Central memory CD8-positive, alpha-beta T cell (primary cell): Measurements from ENCODE around the gene HOXA11.
A peak's percentile ranks its signal among the peaks of the same experiment; 100 is the strongest.

Experiments used
- ATAC-seq: fragments of 150-1000 bp; cut with Tn5 transposase; replicated peaks from 2 replicates; pipeline ENCODE4 v1.10.0; 2022; ENCODE audit warnings: mild to moderate bottlenecking, moderate FRiP score, moderate number of reproducible peaks; ENCODE audit not compliant: poor library complexity, severe bottlenecking; ENCODE audit errors: extremely low read depth
- DNase-seq, 2 donors: peaks; one replicate each; pipeline ENCODE4 v3.0.0; 2021; ENCODE audit warnings: low spot score in 2 of 2
- H3K27ac Mint-ChIP-seq: one replicate; pipeline ENCODE4 v1.8.0; 2022; ENCODE audit warnings: low read depth, mild to moderate bottlenecking, moderate library complexity, mixed read lengths
- H3K27me3 Mint-ChIP-seq: one replicate; pipeline ENCODE4 v1.8.0; 2022; ENCODE audit warnings: mixed read lengths
- H3K36me3 Mint-ChIP-seq: one replicate; pipeline ENCODE4 v1.8.0; 2022; ENCODE audit warnings: mild to moderate bottlenecking, moderate library complexity, mixed read lengths; ENCODE audit not compliant: insufficient read depth
- H3K4me1 Mint-ChIP-seq: one replicate; pipeline ENCODE4 v1.8.0; 2022; ENCODE audit warnings: mixed read lengths
- H3K4me3 Mint-ChIP-seq: one replicate; pipeline ENCODE4 v1.8.0; 2022; ENCODE audit warnings: mild to moderate bottlenecking, moderate library complexity, mixed read lengths
- H3K9me3 Mint-ChIP-seq: one replicate; pipeline ENCODE4 v1.8.0; 2022; ENCODE audit warnings: mixed read lengths

The HOXA11 gene

GRCh38 chr7:27185854-27186667 is 1.0 kb upstream of the HOXA11 start:
- H3K27ac Mint-ChIP-seq = peak overlapping the region; percentile 79
- H3K9me3 Mint-ChIP-seq = no peaks in the 10 kb centered on the region
- DNase-seq (no peak), ATAC-seq (no peak)
- peaks cover 94% of the 10 kb centered on the region for H3K27me3 Mint-ChIP-seq
- peaks cover 49% of the 10 kb centered on the region for H3K4me1 Mint-ChIP-seq
- H3K36me3 Mint-ChIP-seq = peaks cover 26% of the 10 kb centered on the region
- peak overlapping the region; percentile 71 for H3K4me3 Mint-ChIP-seq

GRCh38 chr7:27184337-27185012 is 557 bp downstream of the HOXA11 start:
- DNase-seq (no peak), ATAC-seq (no peak)
- Mint-ChIP-seq H3K36me3 (peaks cover 26% of the 10 kb centered on the region), H3K4me1 (peaks cover 55% of the 10 kb centered on the region), H3K27me3 (peaks cover 94% of the 10 kb centered on the region), H3K27ac (peak overlapping the region; percentile 59), H3K4me3 (peak overlapping the region; percentile 71), H3K9me3 (no peaks in the 10 kb centered on the region)

DNA sequence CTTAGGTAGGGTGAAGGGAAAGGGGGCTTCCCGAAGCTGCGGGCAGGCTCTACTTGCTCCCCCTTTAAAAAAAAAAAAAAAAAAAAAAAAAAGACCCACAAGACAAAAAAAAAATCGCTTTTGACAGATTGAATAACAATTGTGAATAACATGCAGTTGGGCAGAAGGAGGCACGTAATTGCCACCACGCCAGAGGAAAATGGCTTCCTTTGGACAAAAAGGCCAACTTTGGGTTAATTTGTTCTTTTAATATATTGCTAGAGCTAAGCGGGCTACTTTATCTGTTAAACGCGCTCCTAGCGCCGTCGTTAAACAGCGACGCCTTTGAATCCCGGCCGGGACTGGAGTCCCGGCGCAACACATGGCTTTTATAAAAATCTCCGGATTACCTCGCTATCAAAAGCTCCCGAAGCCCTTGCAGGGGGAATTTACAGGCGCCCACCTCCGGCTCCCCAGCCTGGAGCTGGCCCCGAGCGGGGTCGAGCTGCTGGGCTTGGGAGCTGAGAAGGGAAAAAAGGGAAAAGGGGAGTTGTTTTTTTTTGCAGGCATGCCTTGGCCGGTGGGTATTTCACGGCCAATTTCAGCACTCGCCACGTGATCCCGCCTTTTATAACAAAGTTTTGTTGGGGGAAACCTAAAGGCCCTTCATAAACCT is 1.2 kb downstream of the HOXA11 start:
- Mint-ChIP-seq H3K27me3 (peaks cover 94% of the 10 kb centered on the region), H3K9me3 (no peaks in the 10 kb centered on the region), H3K4me1 (peaks cover 49% of the 10 kb centered on the region), H3K27ac (no peak overlapping the region), H3K36me3 (peaks cover 27% of the 10 kb centered on the region), H3K4me3 (peak overlapping the region; percentile 71)
- DNase-seq (no peak), ATAC-seq (no peak)

DNA sequence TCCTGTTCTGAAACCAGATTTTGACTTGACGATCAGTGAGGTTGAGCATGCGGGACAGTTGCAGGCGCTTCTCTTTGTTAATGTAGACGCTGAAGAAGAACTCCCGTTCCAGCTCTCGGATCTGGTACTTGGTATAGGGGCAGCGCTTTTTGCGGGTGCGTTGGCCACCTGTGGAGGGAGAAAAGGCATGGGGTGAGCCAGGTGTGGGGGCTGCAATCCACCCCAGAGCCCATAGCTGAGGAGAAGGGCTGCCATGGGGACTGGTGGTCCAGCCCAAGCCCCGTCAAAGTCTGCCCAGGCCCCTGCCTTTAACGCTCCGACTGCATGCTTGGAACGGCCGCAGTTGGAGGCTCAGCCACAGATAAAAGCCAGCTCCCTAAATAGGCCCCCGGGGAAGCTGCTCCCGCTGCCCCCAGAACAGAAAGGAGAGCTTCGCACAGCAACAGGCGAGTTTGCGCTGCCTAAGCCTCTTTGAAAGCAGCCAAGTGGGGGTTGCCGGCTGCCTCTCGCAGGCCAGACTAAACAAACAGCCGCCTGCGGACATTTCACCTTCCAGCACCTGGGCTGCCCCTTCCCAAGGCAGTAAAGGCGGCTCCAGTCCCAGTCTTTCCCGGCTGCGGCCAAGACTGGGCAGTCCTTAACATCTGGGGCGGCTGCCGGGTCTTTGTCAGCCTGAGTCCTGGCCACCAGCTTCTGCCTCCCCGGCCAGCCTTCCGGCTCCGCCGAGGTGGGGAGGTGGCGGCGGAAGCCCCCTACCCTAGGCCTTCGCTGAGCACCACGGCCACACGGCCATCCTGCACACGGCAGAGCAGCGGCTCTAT is 2.0 kb downstream of the HOXA11 start:
- Mint-ChIP-seq H3K4me3 (peak overlapping the region; percentile 28), H3K27me3 (peaks cover 90% of the 10 kb centered on the region), H3K36me3 (peaks cover 22% of the 10 kb centered on the region), H3K27ac (no peak overlapping the region), H3K4me1 (peaks cover 41% of the 10 kb centered on the region), H3K9me3 (no peaks in the 10 kb centered on the region)
- ATAC-seq (no peak), DNase-seq (no peak)

DNA sequence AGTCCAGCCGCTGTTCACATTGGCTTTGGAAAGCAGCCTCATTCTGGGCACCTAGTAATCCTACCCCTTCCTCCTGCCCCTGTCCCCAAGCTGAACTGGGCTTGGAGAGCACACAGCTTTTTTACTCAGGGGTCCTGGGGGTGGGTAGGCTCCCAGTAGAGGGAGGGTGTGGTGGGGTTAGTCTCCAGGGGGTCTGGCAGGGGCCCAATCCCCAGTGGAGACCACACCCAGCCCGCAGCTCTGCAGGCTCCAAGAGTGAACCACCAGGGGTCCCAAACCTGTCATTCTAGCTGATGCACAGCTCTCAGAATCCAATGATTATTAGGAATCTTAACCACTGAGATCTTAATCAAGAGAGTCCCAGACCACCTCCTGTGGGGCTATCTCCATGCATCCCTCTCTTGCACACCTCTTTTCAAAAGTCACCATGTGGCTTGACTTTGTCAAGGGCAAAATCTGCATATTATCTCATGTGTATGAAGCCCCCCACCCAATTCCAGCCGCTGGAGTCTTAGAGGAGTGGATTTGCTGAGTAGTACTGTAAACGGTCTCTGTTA is 2.7 kb downstream of the HOXA11 start:
- H3K4me3 Mint-ChIP-seq = peak overlapping the region; percentile 28
- ATAC-seq (no peak), DNase-seq (no peak)
- H3K27ac Mint-ChIP-seq = no peak overlapping the region
- H3K9me3 Mint-ChIP-seq = no peaks in the 10 kb centered on the region
- H3K36me3 Mint-ChIP-seq = peaks cover 19% of the 10 kb centered on the region
- peaks cover 90% of the 10 kb centered on the region for H3K27me3 Mint-ChIP-seq
- peaks cover 34% of the 10 kb centered on the region for H3K4me1 Mint-ChIP-seq

DNA sequence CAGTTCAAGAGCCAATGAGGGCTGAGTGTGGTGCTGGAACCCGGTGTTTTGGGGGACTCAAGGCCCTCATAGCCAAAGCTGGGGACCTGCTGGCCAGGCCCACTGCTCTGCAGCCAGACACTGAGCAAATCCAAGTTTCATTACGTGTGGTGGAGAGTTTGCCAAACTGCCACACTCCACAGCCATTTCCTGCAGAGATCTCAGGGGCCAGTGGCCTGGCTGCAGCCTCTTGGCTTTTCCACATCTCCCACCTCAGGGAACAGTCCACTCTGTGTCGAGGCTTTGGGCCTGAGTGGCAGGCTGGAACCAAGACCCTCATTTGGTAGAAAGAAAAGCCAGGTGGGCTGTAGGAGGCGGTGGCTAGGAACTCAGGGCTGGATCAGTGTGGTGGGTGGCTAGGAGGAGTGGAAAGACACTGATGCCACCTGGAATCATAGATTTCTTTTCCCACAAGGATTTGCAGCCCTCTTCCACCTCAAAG is 3.2 kb downstream of the HOXA11 start:
- Mint-ChIP-seq H3K36me3 (peaks cover 19% of the 10 kb centered on the region), H3K4me3 (no peak overlapping the region), H3K9me3 (no peaks in the 10 kb centered on the region), H3K27ac (no peak overlapping the region), H3K4me1 (peaks cover 31% of the 10 kb centered on the region), H3K27me3 (peaks cover 87% of the 10 kb centered on the region)
- ATAC-seq (no peak), DNase-seq (no peak)

DNA sequence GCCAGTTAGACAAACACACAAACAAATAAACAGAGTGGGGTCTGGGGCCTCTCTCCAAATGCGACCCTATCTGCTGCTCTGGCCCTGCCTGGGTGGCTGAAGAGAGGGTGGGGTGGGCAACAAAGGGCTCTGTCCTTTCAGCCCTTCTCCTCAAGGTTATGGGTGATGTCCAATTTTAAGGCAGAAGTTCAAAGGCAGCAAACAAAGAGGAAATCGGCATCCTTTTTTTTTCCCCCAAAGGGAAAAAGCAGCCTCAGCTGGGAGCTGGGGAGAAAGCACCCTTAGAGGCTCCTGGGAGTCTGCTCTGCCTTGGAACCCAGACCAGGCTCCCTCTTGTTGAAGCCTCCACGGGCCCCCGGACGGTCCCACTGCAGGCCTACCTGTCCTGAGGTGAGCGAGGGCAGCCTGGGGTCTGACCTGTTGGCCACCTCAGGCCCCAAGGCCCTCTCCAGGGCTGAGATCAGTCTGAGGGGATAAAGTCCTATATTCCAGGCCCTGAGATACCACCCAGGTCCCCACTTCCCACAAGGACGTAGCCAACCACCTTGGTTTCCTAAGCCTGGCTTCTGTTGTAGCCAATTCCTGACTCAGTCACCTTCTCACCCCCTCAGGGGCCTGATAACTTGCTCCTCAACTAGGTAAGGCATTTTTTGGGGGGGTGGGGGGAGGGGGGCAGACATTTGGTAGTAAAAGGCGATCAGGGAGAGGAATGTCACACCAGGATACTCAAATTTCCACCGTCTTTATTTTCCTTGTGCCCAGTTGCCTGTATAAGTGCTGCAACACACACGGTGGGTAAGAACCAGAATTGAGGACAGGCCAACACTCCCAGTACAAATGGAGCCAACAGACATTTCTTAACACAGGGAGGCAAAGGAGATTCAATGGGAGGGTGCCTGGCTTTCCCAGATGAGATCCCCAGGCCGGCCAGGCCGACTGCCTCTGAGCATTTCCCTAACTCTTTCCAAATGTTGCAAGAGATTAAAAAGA is 4.3 kb downstream of the HOXA11 start:
- Mint-ChIP-seq H3K4me3 (no peak overlapping the region), H3K36me3 (peaks cover 16% of the 10 kb centered on the region), H3K27ac (no peak overlapping the region), H3K27me3 (peaks cover 81% of the 10 kb centered on the region), H3K4me1 (peaks cover 24% of the 10 kb centered on the region), H3K9me3 (no peaks in the 10 kb centered on the region)
- ATAC-seq = no peak
- no peak for DNase-seq

- Mint-ChIP-seq H3K4me3 (no peak overlapping the region), H3K27me3 (peaks cover 81% of the 10 kb centered on the region), H3K27ac (peak overlapping the region; percentile 16), H3K9me3 (no peaks in the 10 kb centered on the region), H3K36me3 (peaks cover 10% of the 10 kb centered on the region), H3K4me1 (peaks cover 15% of the 10 kb centered on the region)
- ATAC-seq (peak; percentile 58), DNase-seq (no peak)
These were observed 5.3 kb downstream of the HOXA11 start for GRCh38 chr7:27179503-27180430.

DNA sequence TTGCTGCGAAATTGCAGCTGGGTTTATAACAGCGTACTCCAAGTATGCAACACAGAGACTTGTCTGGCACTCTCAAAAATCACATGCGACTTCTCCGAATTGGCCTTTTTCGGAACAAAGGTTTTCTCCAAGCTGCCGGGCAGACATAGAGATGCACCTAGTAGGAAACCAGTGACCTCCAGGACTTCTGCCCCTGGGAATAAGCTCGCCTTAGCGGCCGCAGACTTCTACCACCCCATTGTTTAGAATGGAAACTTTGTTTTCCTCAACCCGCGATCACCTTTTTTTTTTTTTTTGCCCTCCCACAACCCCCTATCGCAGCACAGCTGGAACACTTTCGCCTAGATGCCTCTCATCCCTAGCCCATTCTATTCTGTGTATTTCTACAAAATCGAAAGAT is 6.0 kb downstream of the HOXA11 start:
- Mint-ChIP-seq H3K4me1 (peaks cover 11% of the 10 kb centered on the region), H3K36me3 (peaks cover 8% of the 10 kb centered on the region), H3K27ac (no peak overlapping the region), H3K9me3 (no peaks in the 10 kb centered on the region), H3K4me3 (no peak overlapping the region), H3K27me3 (peaks cover 80% of the 10 kb centered on the region)
- ATAC-seq = no peak
- DNase-seq = no peak

DNA sequence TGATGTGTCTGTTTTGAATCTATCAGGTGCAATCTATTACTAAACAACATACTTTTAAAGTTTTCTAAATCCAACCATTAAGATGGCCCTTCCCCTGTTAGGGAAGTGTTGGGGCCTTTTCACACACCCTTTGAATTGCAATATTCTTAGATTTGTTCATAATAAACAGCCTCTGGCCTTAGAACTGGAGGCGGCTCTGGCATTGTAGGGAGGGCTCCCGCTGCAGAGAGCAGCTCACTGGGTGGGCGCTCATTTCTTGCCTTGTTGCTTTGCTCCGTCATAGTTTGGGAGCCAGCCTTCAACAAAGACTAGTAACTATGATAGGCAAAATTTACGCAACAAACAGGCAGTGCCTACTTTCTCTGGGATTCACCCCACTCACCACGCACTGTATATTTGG is 6.7 kb downstream of the HOXA11 start:
- H3K4me1 Mint-ChIP-seq = peaks cover 11% of the 10 kb centered on the region
- H3K27ac Mint-ChIP-seq = no peak overlapping the region
- ATAC-seq = no peak
- peaks cover 77% of the 10 kb centered on the region for H3K27me3 Mint-ChIP-seq
- H3K9me3 Mint-ChIP-seq = no peaks in the 10 kb centered on the region
- peaks cover 5% of the 10 kb centered on the region for H3K36me3 Mint-ChIP-seq
- no peak overlapping the region for H3K4me3 Mint-ChIP-seq
- no peak for DNase-seq
